Neural progenitor cell (in vitro differentiated cells): Measurements from ENCODE around the gene U2AF2. TPM values are rescaled to one million over a fixed set of nuclear protein-coding genes. Genes with fewer than 3 reads are reported as not detected.
A peak's percentile ranks its signal among the peaks of the same experiment; 100 is the strongest.

ENCODE experiments used
- DNase-seq: peaks from one replicate; pipeline ENCODE4 v3.0.0-alpha.2; 2016; ENCODE audit warnings: low spot score
- H2AFZ ChIP-seq: fragments of 200-600 bp; sonication (generic); replicated peaks from 2 replicates; pipeline ENCODE4 v1.6.1; 2016; ENCODE audit warnings: antibody characterized with exemption
- H3F3A ChIP-seq: fragments of 200-600 bp; sonication (generic); 2 replicates; pipeline ENCODE4 v1.6.1; 2016; ENCODE audit warnings: antibody characterized with exemption, low read depth
- H3K27ac ChIP-seq: fragments of 200-600 bp; sonication (generic); 2 replicates; pipeline ENCODE4 v1.5.1; 2016; ENCODE audit warnings: mild to moderate bottlenecking
- H3K27me3 ChIP-seq: fragments of 200-600 bp; sonication (generic); 2 replicates; pipeline ENCODE4 v1.6.1; 2016; ENCODE audit warnings: mild to moderate bottlenecking, moderate library complexity
- H3K36me3 ChIP-seq: fragments of 200-600 bp; sonication (generic); 2 replicates; pipeline ENCODE4 v1.5.1; 2016
- H3K4me1 ChIP-seq: fragments of 200-600 bp; sonication (generic); 2 replicates; pipeline ENCODE4 v1.6.1; 2016; ENCODE audit warnings: mixed run types
- H3K4me2 ChIP-seq: fragments of 200-600 bp; sonication (generic); 2 replicates; pipeline ENCODE4 v1.6.1; 2016
- H3K4me3 ChIP-seq: fragments of 200-600 bp; sonication (generic); 2 replicates; pipeline ENCODE4 v1.5.1; 2016
- H3K79me2 ChIP-seq: fragments of 200-600 bp; sonication (generic); 2 replicates; pipeline ENCODE4 v1.6.1; 2016; ENCODE audit warnings: low read depth
- H3K9ac ChIP-seq: fragments of 200-600 bp; sonication (generic); 2 replicates; pipeline ENCODE4 v1.6.1; 2016
- H3K9me3 ChIP-seq: fragments of 200-600 bp; sonication (generic); 2 replicates; pipeline ENCODE4 v1.5.1; 2016; ENCODE audit warnings: low read depth
- H4K20me1 ChIP-seq: fragments of 200-600 bp; sonication (generic); 2 replicates; pipeline ENCODE4 v1.6.1; 2016; ENCODE audit warnings: low read depth
- H3K27ac Mint-ChIP-seq: 3 replicates; pipeline ENCODE4 v1.8.0; 2021; ENCODE audit warnings: mixed read lengths
- H3K27me3 Mint-ChIP-seq: 2 replicates; pipeline ENCODE4 v1.8.0; 2022; ENCODE audit warnings: low read depth, mild to moderate bottlenecking, inconsistent platforms, moderate library complexity, mixed read lengths; ENCODE audit not compliant: insufficient read depth
- H3K36me3 Mint-ChIP-seq: 3 replicates; pipeline ENCODE4 v1.8.0; 2021; ENCODE audit warnings: mixed read lengths
- H3K4me1 Mint-ChIP-seq: 3 replicates; pipeline ENCODE4 v1.8.0; 2021; ENCODE audit warnings: mixed read lengths
- H3K4me3 Mint-ChIP-seq: 3 replicates; pipeline ENCODE4 v1.8.0; 2021; ENCODE audit warnings: mild to moderate bottlenecking, moderate library complexity, mixed read lengths
- H3K9me3 Mint-ChIP-seq: 3 replicates; pipeline ENCODE4 v1.8.0; 2020; ENCODE audit warnings: mixed read lengths
- CTCF ChIP-seq: fragments of 200-600 bp; sonication (generic); IDR thresholded peaks from 2 replicates; pipeline ENCODE4 v1.5.1; 2017; ENCODE audit warnings: antibody characterized with exemption, mild to moderate bottlenecking
- EZH2 ChIP-seq: fragments of 200-600 bp; sonication (generic); IDR thresholded peaks from 2 replicates; pipeline ENCODE4 v1.6.1; 2017; ENCODE audit warnings: antibody characterized with exemption, mild to moderate bottlenecking, moderate library complexity
- EZH2phosphoT487 ChIP-seq: fragments of 200-600 bp; sonication (generic); IDR thresholded peaks from 2 replicates; pipeline ENCODE4 v1.6.1; 2017; ENCODE audit warnings: antibody characterized with exemption
- total RNA-seq: library from RNA; depleted of rRNA; stranded (reverse); fragments of >200 nt; gene quantifications from 2 replicates; pipeline ENCODE4 v1.2.3, GENCODE V29; 2015; ENCODE audit warnings: low replicate concordance

U2AF2 gene
- total RNA-seq, 1 donor from 2014 or later = 124 TPM

- H4K20me1 ChIP-seq = peaks cover 63% of the 10 kb centered on the region
- Mint-ChIP-seq H3K4me3 (peak overlapping the region; percentile 27), H3K9me3 (no peaks in the 10 kb centered on the region), H3K27ac (peak overlapping the region; percentile 61), H3K36me3 (peaks cover 20% of the 10 kb centered on the region), H3K4me1 (peaks cover 24% of the 10 kb centered on the region), H3K27me3 (peaks cover 2% of the 10 kb centered on the region)
- H3K9me3 ChIP-seq = no peaks in the 10 kb centered on the region
- no peak overlapping the region for H3K27ac ChIP-seq
- no peaks in the 10 kb centered on the region for H3K27me3 ChIP-seq
- H3K36me3 ChIP-seq = no peaks in the 10 kb centered on the region
- no peak overlapping the region for H3K4me2 ChIP-seq
- peaks cover 3% of the 10 kb centered on the region for H3F3A ChIP-seq
- H3K9ac ChIP-seq = no peak overlapping the region
- no peak overlapping the region for H2AFZ ChIP-seq
- TF ChIP-seq EZH2 (no peak), EZH2phosphoT487 (no peak), CTCF (no peak)
- no peak overlapping the region for H3K4me3 ChIP-seq
- H3K4me1 ChIP-seq = peaks cover 6% of the 10 kb centered on the region
- no peak for DNase-seq
- peaks cover 44% of the 10 kb centered on the region for H3K79me2 ChIP-seq
Observed at GRCh38 chr19:55611300-55611982, 43.4 kb upstream of the U2AF2 start.

GRCh38 chr19:55611983-55612645, 42.7 kb upstream of the U2AF2 start:
- Mint-ChIP-seq H3K36me3 (peaks cover 20% of the 10 kb centered on the region), H3K27me3 (peaks cover 2% of the 10 kb centered on the region), H3K9me3 (no peaks in the 10 kb centered on the region), H3K4me1 (peaks cover 17% of the 10 kb centered on the region), H3K27ac (no peak overlapping the region), H3K4me3 (no peak overlapping the region)
- H3K4me2 ChIP-seq = no peak overlapping the region
- H3K9ac ChIP-seq = no peak overlapping the region
- H3K36me3 ChIP-seq = no peaks in the 10 kb centered on the region
- no peaks in the 10 kb centered on the region for H3K27me3 ChIP-seq
- no peak overlapping the region for H2AFZ ChIP-seq
- peaks cover 37% of the 10 kb centered on the region for H3K79me2 ChIP-seq
- H3K4me1 ChIP-seq = no peaks in the 10 kb centered on the region
- H3K9me3 ChIP-seq = no peaks in the 10 kb centered on the region
- TF ChIP-seq EZH2 (no peak), CTCF (no peak), EZH2phosphoT487 (no peak)
- no peak for DNase-seq
- no peak overlapping the region for H3K27ac ChIP-seq
- no peaks in the 10 kb centered on the region for H3F3A ChIP-seq
- H3K4me3 ChIP-seq = no peak overlapping the region
- H4K20me1 ChIP-seq = peaks cover 56% of the 10 kb centered on the region

- Histone ChIP-seq H3K27ac (no peak overlapping the region), H4K20me1 (peaks cover 45% of the 10 kb centered on the region), H3K4me1 (no peaks in the 10 kb centered on the region), H3K79me2 (peaks cover 26% of the 10 kb centered on the region), H2AFZ (no peak overlapping the region), H3F3A (no peaks in the 10 kb centered on the region), H3K36me3 (no peaks in the 10 kb centered on the region), H3K27me3 (no peaks in the 10 kb centered on the region), H3K9ac (no peak overlapping the region), H3K4me2 (no peak overlapping the region), H3K4me3 (no peak overlapping the region), H3K9me3 (no peaks in the 10 kb centered on the region)
- Mint-ChIP-seq H3K4me1 (peaks cover 15% of the 10 kb centered on the region), H3K4me3 (no peak overlapping the region), H3K9me3 (no peaks in the 10 kb centered on the region), H3K27ac (no peak overlapping the region), H3K36me3 (peaks cover 24% of the 10 kb centered on the region), H3K27me3 (peaks cover 6% of the 10 kb centered on the region)
- DNase-seq = no peak
- TF ChIP-seq CTCF = no peak
- TF ChIP-seq EZH2 = no peak
- no peak for TF ChIP-seq EZH2phosphoT487
Observed at GRCh38 chr19:55613396-55613795, 41.4 kb upstream of the U2AF2 start.
